GM21360 (cell line): ENCODE measurements around the gene MAN1A1.

Source experiments
- ATAC-seq: cut with Tn5 transposase; IDR thresholded peaks from one replicate; pipeline ENCODE4 v1.9.1; 2021; ENCODE audit warnings: mild to moderate bottlenecking, moderate library complexity; ENCODE audit not compliant: unreplicated experiment

MAN1A1 gene

GRCh38 chr6:119204719-119205118 lies 144.8 kb downstream of the MAN1A1 start:
- no peak for ATAC-seq

DNA sequence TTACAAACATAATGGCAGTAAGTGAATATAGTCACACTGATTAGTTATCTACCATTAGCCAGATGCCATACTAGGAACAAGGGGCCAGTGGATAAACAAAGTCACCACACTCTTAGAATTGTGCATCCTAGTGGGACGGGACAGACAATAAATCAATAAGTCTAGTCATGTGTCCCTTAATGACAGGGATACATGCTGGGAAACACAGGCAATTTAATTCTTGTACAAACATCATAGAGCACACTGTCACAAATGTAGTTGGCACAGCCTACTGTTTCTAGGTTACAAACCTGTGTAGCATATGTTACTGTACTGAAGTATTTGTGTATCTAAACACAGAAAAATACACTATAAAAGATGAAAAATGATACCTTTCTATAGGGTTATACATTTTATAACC lies 148.1 kb downstream of the MAN1A1 start:
- no peak for ATAC-seq

DNA sequence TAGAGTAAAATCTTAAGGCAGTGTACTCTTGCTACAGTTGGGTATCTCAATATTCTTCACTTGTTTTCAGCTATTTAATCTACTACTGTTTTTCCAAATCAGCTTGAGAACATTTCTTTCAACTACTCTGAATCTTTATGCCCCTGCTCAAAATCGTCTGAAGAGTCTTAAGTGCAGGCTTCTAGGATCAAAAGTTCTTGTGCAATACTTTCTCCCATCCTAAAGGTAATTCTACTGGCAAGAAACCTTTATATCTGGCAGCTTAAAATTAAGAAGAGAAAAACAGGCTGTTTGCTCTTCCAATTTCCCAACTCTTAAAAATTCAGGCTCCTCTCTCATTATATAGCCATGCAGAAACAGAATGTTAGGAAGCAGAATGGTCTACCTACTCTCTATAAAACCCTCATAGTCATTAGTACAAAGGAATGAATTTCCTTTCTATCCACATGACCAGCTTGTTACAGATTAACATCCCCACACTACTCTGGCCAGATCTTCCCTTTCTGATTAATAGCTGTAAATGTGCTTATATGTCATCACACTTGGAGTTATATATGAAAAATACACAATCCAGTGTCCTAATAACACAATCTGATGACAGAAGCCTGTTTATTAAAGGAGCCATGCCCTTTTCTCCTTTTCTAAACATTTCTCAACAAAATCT lies 148.9 kb downstream of the MAN1A1 start:
- no peak for ATAC-seq

DNA sequence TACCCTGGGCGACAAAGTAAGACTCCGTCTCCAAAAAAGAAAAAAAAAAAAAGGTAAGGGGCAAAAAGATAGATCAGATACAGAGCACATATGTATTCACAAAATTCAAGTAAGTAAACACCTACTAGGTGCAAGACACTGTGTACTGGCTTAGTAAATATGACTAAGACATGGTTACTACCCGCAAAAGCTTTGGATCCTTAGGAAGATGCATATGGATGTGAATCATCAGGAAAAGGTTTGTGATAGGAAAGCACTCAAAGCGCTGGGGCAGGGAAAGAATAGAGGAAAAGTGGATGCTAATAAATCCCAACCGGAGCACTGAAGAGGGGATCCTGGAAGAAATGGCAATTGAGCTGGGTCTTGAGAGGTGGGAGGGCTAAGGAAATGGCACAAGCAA lies 152.3 kb downstream of the MAN1A1 start:
- no peak for ATAC-seq

GRCh38 chr6:119196715-119197114 lies 152.8 kb downstream of the MAN1A1 start:
- ATAC-seq: no peak

DNA sequence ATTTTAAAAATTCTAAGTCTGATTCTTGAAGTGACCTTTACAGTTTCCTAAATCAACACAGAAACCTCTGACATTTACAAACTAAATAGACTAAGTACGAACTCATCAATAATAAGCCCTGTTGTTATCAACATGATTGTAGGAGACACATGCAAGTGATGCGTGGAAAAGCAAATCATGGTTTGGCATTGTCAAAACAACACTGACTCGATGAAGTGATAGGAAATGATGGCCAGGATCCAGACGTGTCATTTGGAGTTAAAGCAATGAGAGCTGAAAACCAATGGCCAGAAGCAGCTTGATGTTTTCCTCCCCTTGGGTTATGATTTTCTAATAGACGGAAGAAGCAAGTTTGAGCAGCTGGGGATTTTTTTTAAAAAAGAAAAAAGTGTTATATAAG lies 153.7 kb downstream of the MAN1A1 start:
- no peak for ATAC-seq

DNA sequence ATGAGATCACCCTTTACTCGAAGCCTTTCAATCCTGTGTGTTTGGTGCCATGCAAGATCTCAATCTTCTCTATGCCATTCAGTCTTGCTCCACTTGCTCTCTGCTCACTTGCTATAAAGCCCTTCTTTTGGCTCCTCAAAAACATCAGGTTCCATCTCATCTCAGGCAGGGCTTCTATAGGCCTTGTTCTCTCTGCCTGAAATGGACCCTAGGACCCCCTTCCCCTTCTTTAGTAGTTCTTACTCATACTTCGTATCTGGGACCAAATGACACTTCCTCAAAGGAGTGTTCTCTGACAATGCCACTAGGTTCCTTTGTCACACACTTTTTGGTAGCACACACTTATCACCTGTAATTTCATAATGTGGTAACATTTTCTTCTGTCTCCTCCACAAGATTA lies 154.4 kb downstream of the MAN1A1 start:
- no peak for ATAC-seq

- no peak for ATAC-seq
These were observed 155.9 kb downstream of the MAN1A1 start for GRCh38 chr6:119193707-119194106.

- no peak for ATAC-seq
These were observed 157.4 kb downstream of the MAN1A1 start for GRCh38 chr6:119192200-119192599.

GRCh38 chr6:119190176-119190575 lies 159.4 kb downstream of the MAN1A1 start:
- no peak for ATAC-seq

DNA sequence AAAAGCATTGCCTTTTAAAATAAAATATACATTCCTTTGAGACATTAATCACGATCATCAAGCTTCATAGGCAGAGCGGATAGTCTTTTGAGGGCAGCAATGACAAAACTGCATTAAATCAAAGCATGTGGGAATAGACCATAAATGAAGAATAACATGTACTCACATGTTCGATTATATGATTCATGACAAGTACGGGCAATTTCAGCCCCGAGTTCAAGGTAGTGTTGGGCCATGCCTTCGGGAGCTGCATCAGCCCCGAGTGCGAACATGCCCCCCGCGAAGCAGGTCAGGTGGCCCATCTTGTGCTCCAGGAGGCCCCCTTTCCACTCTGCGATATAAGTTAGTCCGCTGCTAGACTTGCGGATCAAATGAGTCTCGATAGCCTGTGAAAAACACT lies 160.1 kb downstream of the MAN1A1 start:
- no peak for ATAC-seq

GRCh38 chr6:119187596-119187995 lies 162.0 kb downstream of the MAN1A1 start:
- no peak for ATAC-seq

GRCh38 chr6:119186490-119186889 lies 163.1 kb downstream of the MAN1A1 start:
- ATAC-seq: no peak

GRCh38 chr6:119184008-119184648 lies 165.4 kb downstream of the MAN1A1 start:
- no peak for ATAC-seq

GRCh38 chr6:119183457-119183856 lies 166.1 kb downstream of the MAN1A1 start:
- no peak for ATAC-seq

DNA sequence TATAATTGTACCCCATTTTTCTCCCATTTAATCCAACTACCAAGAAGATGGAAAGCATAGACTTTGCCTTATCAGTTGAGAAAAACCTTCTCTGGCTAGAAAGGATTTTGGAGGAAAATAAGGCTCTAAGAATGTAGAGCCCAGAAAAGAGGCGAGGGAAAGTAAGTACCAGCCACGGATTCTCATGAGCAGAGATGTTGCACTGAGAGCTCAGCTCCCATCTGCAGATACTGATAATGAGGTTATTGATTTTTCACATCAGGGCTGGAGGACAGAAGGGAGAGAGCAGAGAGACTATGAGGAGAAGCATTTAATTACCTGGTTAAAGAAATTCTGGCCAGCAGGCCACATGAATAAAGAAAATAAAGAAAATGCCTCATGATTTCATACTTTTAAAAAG lies 166.7 kb downstream of the MAN1A1 start:
- ATAC-seq: no peak

DNA sequence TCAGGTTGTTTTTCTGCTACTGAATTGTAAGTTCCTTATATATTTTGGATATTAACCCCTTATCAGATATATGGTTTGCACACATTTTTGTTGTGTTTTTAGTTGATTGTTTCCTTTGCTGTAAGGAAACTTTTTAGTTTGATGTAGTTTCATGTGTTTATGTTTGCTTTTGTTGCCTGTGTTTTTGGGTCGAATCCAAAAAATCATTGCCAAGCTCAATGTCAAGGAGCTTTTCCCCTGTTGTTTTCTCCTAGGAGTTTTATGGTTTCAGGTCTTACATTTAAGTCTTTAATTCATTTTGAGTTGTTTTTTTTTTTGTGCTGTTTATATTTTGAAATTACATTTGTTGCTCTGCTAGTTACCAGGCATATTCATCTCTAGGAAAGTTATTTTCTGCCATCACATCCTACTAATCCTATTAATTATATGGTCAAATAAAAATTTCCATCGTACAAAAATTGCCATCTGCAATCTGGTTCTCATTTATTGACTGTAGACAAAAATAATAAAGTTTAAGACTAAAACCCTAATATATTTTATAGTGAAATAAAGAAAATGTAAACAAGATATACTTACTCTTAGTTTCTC lies 167.3 kb downstream of the MAN1A1 start:
- ATAC-seq: no peak

DNA sequence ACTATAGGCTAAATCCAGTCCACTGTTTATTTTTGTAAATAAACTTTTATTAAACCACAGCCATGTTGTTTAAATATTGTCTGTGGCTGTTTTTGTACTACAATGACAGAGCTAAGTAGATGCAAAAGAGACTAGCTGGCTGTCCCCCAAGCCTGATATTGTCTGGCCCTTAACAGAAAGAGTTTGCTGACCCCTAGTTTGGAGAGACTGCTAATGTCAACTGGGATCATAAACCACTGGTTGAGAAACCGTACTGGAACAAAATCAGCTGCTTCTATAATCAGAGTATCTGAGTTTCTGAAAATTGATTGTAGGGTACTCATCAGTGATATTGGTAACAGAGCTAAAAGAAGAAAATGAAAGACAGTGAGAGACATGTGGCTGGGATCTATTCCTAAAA lies 168.5 kb downstream of the MAN1A1 start:
- ATAC-seq: no peak

GRCh38 chr6:119179842-119180241 lies 169.7 kb downstream of the MAN1A1 start:
- no peak for ATAC-seq

DNA sequence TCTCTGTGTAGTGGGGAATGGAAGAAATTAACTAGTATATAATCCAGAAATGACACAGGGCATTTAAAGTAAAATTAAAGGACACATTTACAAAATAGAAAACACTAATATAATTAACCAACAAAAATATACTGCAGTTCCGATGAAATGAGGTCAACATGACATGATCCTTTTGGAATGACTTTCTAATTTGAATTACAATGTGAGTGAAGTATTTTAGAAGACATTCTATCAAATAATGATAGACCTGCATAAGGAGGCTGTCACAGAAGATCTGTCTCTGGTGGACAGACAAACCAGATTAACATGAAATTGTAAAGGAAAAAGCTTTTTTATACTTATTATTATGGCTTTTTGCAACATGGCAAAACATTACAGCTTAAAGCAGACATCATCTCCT lies 170.5 kb downstream of the MAN1A1 start:
- ATAC-seq: no peak

DNA sequence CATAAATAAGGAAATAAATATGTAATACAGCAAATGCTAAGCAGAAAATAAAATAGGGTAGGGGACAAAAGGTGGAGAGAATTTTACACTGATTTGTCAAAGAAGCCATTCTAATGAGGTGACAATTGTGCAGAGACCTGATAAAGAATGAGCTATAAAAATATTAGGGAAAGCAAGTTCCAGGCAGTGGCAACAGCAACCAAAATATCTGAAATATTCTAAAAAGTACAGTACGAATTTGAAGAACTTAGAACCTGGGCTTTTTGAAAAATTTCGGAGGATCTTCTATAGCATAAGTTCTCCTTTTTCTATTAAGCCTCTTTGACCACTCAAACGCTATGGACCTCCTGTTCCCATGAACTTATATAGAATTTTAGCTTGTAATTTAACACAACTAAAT lies 173.1 kb downstream of the MAN1A1 start:
- ATAC-seq: no peak
